Activated T-cell treated with anti-CD3 and anti-CD28 coated beads, Interleukin-2, amount 50 U/mL, for 4 hours (primary cell): ENCODE results near the gene DIS3L2. TPM values are rescaled to one million over a fixed set of nuclear protein-coding genes. Genes with fewer than 3 reads are reported as not detected.
"Not testable (repeated sequence)": the region's sequence is repeated elsewhere in the genome, so short reads cannot be mapped to it uniquely, and the experiment has no call there.

Experiments
- ATAC-seq, 2 donors: fragments of 200-7000 bp; cut with Tn5 transposase; one replicate each; pipeline ENCODE4 v1.10.0; 2021
- DNase-seq: peaks from one replicate; pipeline ENCODE4 v3.0.0-alpha.2; 2020
- H3K27me3 Mint-ChIP-seq: one replicate; pipeline ENCODE4 v1.8.0; 2021; ENCODE audit warnings: low read depth, mixed read lengths
- H3K36me3 Mint-ChIP-seq: one replicate; pipeline ENCODE4 v1.8.0; 2022; ENCODE audit warnings: mixed read lengths; ENCODE audit not compliant: insufficient read depth
- H3K4me1 Mint-ChIP-seq: one replicate; pipeline ENCODE4 v1.8.0; 2021; ENCODE audit warnings: low read depth, mixed read lengths
- H3K4me3 Mint-ChIP-seq: one replicate; pipeline ENCODE4 v1.8.0; 2021; ENCODE audit warnings: mild to moderate bottlenecking, moderate library complexity, mixed read lengths
- H3K9me3 Mint-ChIP-seq: one replicate; pipeline ENCODE4 v1.8.0; 2021; ENCODE audit warnings: mixed read lengths
- total RNA-seq, 3 donors: library from RNA; stranded (reverse); gene quantifications; one replicate each; pipeline ENCODE4 v1.2.1, GENCODE V29; 2021

Gene DIS3L2
- total RNA-seq, 3 donors from 2014 or later, result 38.5 to 43.7 (median 41.4) TPM

DNA sequence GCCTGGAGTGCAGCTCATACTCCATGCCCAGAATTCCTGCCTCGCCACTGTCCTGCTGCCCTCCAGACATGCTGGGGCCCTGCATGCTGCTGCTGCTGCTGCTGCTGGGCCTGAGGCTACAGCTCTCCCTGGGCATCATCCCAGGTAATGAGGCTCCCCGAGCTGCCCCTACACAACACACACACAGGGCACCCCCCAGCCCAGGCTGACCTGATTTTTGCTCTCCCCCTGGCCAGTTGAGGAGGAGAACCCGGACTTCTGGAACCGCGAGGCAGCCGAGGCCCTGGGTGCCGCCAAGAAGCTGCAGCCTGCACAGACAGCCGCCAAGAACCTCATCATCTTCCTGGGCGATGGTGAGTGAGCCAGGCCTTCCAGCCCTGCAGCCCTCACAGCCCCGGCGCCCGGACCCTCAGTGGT lies 417.2 kb downstream of the DIS3L2 start, which contains the start of gene ALPP:
Gene ALPP, plus strand, starts transcription at position 17 of the 417 bp plus-strand sequence. Its CDS starts 52 bp downstream, at position 69.
- H3K36me3 Mint-ChIP-seq, ATAC-seq, H3K4me1 Mint-ChIP-seq, H3K4me3 Mint-ChIP-seq, DNase-seq, H3K9me3 Mint-ChIP-seq: not testable (repeated sequence)
- peaks cover 19% of the 10 kb centered on the region for H3K27me3 Mint-ChIP-seq

DNA sequence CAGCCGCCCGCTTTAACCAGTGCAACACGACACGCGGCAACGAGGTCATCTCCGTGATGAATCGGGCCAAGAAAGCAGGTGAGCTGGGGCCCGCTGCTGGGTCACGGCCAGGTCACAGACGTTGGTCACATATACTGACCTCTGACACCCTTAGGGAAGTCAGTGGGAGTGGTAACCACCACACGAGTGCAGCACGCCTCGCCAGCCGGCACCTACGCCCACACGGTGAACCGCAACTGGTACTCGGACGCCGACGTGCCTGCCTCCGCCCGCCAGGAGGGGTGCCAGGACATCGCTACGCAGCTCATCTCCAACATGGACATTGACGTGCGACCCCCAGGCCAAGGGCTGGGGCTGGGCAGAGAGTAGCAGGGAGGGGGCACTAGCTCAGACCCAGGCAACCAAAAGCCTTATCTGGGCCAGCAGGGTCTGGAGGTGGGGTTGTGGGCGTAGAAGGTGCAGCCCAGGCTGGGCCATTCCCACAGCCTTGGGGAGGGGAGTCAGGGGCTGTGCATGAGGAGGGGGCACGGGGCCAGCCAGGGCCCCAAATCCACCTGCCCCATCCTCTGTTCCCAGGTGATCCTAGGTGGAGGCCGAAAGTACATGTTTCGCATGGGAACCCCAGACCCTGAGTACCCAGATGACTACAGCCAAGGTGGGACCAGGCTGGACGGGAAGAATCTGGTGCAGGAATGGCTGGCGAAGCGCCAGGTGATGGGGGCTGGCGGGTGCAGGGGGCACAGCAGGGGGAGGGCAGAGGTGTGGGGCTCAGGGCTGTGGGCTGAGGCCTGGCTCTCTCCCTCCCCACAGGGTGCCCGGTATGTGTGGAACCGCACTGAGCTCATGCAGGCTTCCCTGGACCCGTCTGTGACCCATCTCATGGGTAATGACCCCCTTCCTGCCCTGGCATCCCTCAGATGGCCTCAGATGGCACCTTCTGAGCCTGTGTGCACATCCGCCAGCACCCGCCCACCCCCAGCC lies 418.4 kb downstream of the DIS3L2 start:
- not testable (repeated sequence) for H3K9me3 Mint-ChIP-seq, DNase-seq, H3K4me3 Mint-ChIP-seq, ATAC-seq, H3K36me3 Mint-ChIP-seq, H3K4me1 Mint-ChIP-seq
- peaks cover 30% of the 10 kb centered on the region for H3K27me3 Mint-ChIP-seq

DNA sequence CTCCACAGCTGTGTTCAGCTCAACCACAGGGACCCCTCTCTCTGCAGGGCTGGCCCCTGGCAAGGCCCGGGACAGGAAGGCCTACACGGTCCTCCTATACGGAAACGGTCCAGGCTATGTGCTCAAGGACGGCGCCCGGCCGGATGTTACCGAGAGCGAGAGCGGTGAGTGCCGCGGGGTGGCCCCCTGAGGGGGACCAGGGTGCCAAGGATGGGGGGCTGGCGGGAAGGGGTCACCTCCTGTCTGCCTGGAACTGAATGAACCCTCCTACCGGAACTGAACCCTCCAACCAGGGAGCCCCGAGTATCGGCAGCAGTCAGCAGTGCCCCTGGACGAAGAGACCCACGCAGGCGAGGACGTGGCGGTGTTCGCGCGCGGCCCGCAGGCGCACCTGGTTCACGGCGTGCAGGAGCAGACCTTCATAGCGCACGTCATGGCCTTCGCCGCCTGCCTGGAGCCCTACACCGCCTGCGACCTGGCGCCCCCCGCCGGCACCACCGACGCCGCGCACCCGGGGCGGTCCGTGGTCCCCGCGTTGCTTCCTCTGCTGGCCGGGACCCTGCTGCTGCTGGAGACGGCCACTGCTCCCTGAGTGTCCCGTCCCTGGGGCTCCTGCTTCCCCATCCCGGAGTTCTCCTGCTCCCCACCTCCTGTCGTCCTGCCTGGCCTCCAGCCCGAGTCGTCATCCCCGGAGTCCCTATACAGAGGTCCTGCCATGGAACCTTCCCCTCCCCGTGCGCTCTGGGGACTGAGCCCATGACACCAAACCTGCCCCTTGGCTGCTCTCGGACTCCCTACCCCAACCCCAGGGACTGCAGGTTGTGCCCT lies 419.9 kb downstream of the DIS3L2 start:
- H3K9me3 Mint-ChIP-seq, DNase-seq, H3K4me3 Mint-ChIP-seq, H3K36me3 Mint-ChIP-seq, H3K4me1 Mint-ChIP-seq: not testable (repeated sequence)
- H3K27me3 Mint-ChIP-seq, result peaks cover 43% of the 10 kb centered on the region
- peak; percentile 76 to 77 for ATAC-seq

DNA sequence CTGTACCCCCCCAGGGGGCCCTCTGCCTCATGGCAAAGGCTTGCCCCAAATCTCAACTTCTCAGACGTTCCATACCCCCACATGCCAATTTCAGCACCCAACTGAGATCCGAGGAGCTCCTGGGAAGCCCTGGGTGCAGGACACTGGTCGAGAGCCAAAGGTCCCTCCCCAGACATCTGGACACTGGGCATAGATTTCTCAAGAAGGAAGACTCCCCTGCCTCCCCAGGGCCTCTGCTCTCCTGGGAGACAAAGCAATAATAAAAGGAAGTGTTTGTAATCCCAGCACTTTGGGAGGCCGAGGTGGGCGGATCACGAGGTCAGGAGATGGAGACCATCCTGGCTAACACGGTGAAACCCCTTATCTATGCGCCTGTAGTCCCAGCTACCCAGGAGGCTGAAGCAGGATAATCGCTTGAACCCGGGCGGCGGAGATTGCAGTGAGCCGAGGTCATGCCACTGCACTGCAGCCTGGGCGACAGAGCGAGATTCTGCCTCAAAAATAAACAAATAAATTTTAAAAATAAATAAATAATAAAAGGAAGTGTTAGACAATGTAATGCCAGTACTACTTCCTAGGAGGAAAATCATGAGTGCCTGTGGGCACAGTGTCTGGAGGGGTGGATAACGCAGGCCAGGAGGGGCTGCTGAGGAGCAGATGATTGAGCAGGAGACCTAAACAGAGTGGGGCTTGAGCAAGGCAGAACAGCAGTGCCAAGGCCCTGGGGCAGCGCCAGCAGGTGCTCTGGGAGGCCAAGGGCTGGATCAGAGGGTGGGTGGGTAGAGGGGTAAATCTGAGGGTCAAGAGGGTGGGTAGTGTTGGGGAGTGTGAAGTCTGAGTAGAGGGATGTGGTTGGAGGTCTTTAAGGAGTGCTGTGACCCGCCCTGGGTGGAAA lies 421.1 kb downstream of the DIS3L2 start:
- no peak overlapping the region for H3K4me3 Mint-ChIP-seq
- ATAC-seq (no peak), DNase-seq (no peak)
- no peaks in the 10 kb centered on the region for H3K9me3 Mint-ChIP-seq
- H3K4me1 Mint-ChIP-seq, result peaks cover 3% of the 10 kb centered on the region
- no peaks in the 10 kb centered on the region for H3K36me3 Mint-ChIP-seq
- H3K27me3 Mint-ChIP-seq, result peaks cover 48% of the 10 kb centered on the region

DNA sequence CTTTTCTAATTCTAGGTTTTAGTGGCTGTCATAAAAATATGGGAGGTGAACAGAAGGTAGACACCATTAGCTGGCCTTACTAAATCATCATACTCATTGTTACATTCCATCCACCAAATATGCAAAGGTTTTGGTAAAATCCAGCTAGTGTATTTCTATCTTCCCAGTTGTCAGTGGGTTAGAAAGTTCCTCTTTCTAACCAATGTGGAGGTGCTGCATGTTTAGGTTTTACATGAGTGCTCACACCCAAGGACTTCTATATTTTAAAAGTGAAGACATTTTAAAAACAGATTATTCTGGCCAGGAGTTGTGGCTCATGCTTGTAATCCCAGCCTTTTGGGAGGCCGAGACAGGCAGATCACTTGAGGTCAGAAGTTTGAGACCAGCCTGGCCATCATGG lies 423.0 kb downstream of the DIS3L2 start:
- Mint-ChIP-seq H3K9me3 (no peaks in the 10 kb centered on the region), H3K27me3 (peaks cover 55% of the 10 kb centered on the region), H3K4me3 (no peak overlapping the region), H3K4me1 (peaks cover 3% of the 10 kb centered on the region), H3K36me3 (no peaks in the 10 kb centered on the region)
- DNase-seq, result no peak
- ATAC-seq, result no peak

DNA sequence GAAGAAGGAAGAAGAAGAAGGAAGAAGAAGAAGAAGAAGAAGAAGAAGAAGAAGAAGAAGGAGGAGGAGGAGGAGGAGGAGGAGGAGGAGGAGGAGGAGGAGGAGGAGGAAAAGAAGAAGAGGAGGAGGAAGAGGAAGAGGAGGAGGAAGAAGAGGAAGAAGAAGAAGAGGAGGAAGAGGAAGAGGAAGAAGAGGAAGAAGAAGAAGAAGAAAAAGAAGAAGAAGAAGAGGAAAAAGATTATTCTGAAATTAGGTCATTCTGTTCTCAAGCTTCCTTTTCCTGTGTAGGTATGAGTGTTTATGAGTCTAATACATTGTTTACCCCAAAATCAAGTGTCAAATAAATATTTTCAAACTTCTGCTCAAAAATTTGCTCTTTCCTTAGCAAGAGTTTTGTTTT lies 423.5 kb downstream of the DIS3L2 start:
- DNase-seq, H3K4me1 Mint-ChIP-seq, ATAC-seq, H3K4me3 Mint-ChIP-seq, H3K36me3 Mint-ChIP-seq, H3K9me3 Mint-ChIP-seq: not testable (repeated sequence)
- peaks cover 58% of the 10 kb centered on the region for H3K27me3 Mint-ChIP-seq

DNA sequence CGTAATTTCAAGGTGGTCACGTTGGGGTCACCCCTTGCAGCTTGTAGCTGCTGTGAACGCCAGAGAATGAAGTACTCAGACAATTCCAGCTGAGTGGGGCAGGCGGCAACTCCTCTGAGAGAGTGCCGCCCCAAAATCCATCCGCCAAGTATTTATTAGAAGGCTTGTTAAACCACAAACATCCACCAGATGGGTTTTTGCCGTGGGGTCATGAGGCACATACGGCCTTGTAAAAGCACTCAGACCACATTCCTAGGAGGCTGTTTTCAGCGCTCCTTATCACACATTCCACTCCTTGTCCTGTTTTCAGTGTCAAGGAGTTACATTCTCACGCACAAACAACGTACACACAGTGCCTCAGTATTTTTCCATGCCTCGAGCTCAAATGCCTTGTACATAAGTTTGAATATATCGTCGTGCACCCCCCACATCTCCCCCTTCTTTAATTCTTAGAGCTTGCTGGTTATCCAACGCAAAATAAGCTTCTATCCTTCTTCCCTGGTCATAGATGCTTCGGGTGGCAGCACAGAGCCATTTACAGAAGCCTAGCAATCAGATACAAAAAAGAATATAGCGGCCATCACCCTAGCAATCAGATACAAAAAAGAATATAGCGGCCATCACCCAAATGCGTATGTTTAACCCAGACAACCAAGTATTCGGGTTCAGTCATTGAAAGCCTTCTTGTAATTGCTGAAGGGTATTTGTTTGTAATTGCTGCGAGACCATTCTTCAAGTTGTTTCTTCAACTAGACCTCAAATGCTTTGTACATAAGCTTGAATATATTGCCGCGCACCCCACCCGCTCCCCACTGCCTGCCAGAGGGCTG lies 424.4 kb downstream of the DIS3L2 start:
- H3K27me3 Mint-ChIP-seq, result peaks cover 61% of the 10 kb centered on the region

DNA sequence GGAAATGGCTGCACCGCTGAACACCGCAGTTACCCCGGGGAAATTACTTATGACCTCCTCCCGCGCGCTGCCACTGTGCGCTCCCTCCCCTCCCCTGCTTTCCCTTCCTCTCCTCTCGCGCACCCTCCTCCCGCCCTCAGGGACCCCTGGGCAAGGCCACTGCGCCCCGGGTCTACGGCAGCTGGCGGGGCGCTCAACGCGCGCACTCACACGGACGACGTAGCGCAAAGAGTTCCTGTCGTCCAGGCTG lies 424.9 kb downstream of the DIS3L2 start:
- Mint-ChIP-seq H3K4me1 (peaks cover 3% of the 10 kb centered on the region), H3K4me3 (no peak overlapping the region)

More for the DNA sequence above, 424.4 kb downstream of the DIS3L2 start:
- no peak overlapping the region for H3K4me3 Mint-ChIP-seq
- ATAC-seq (no peak), DNase-seq (no peak)
- H3K4me1 Mint-ChIP-seq, result peaks cover 3% of the 10 kb centered on the region
- no peaks in the 10 kb centered on the region for H3K9me3 Mint-ChIP-seq
- H3K36me3 Mint-ChIP-seq, result no peaks in the 10 kb centered on the region

More for the DNA sequence above, 424.9 kb downstream of the DIS3L2 start:
- no peak for ATAC-seq
- Mint-ChIP-seq H3K27me3 (peaks cover 63% of the 10 kb centered on the region), H3K9me3 (no peaks in the 10 kb centered on the region), H3K36me3 (no peaks in the 10 kb centered on the region)
- DNase-seq, result no peak

Other genes starting within 250 kb of the DIS3L2 start
- 10 to 100 TPM; 22.0 to 25.9 (median 23.8) TPM for gene PDE6D, start 180.4 kb upstream of the DIS3L2 start, total RNA-seq
- 10 to 100 TPM; 54.8 to 57.7 (median 55.5) TPM for gene COPS7B, start 175.3 kb upstream of the DIS3L2 start, total RNA-seq
- 1 to 10 TPM in 1 of 3 donors, under 1 TPM in 2; 0.61 to 1.2 (median 0.79) TPM for gene NPPC, start 35.3 kb upstream of the DIS3L2 start, total RNA-seq